Smooth muscle cell (in vitro differentiated cells): ENCODE results near the gene HIPK2. TPM values are rescaled to one million over a fixed set of nuclear protein-coding genes. Genes with fewer than 3 reads are reported as not detected.

Source experiments
- DNase-seq: peaks from one replicate; lab custom pipeline; 2025; ENCODE audit not compliant: unreplicated experiment; lab: John Stamatoyannopoulos, UW
- H2AFZ ChIP-seq: fragments of 200-600 bp; sonication (generic); 2 replicates; pipeline ENCODE4 v1.6.0; 2016; ENCODE audit warnings: antibody characterized with exemption, low read depth, mild to moderate bottlenecking
- H3F3A ChIP-seq: fragments of 200-600 bp; sonication (generic); 2 replicates; pipeline ENCODE4 v1.6.0; 2017; ENCODE audit warnings: antibody characterized with exemption, low read depth
- H3K27ac ChIP-seq: fragments of 200-600 bp; sonication (generic); 2 replicates; pipeline ENCODE4 v1.5.1; 2016; ENCODE audit warnings: low read depth, mild to moderate bottlenecking
- H3K27me3 ChIP-seq: fragments of 200-600 bp; sonication (generic); 2 replicates; pipeline ENCODE4 v1.6.1; 2016; ENCODE audit warnings: low read depth, mild to moderate bottlenecking
- H3K36me3 ChIP-seq: fragments of 200-600 bp; sonication (generic); 2 replicates; pipeline ENCODE4 v1.5.1; 2016; ENCODE audit warnings: low read depth
- H3K4me1 ChIP-seq: fragments of 200-600 bp; sonication (generic); 2 replicates; pipeline ENCODE4 v1.5.1; 2016; ENCODE audit warnings: low read depth
- H3K4me2 ChIP-seq: fragments of 200-600 bp; sonication (generic); 2 replicates; pipeline ENCODE4 v1.6.0; 2016; ENCODE audit warnings: mild to moderate bottlenecking
- H3K4me3 ChIP-seq: fragments of 200-600 bp; sonication (generic); 2 replicates; pipeline ENCODE4 v1.5.1; 2016; ENCODE audit warnings: mild to moderate bottlenecking
- H3K79me2 ChIP-seq: fragments of 200-600 bp; sonication (generic); 2 replicates; pipeline ENCODE4 v1.6.0; 2016; ENCODE audit warnings: low read depth, mild to moderate bottlenecking
- H3K9ac ChIP-seq: fragments of 200-600 bp; sonication (generic); 2 replicates; pipeline ENCODE4 v1.6.0; 2016; ENCODE audit warnings: low read depth
- H3K9me3 ChIP-seq: fragments of 200-600 bp; sonication (generic); replicated peaks from 2 replicates; pipeline ENCODE4 v1.5.1; 2016; ENCODE audit warnings: low read depth
- H4K20me1 ChIP-seq: fragments of 200-600 bp; sonication (generic); 2 replicates; pipeline ENCODE4 v1.6.0; 2016; ENCODE audit warnings: low read depth
- CTCF ChIP-seq: fragments of 200-600 bp; sonication (generic); IDR thresholded peaks from 2 replicates; pipeline ENCODE4 v1.5.1; 2017; ENCODE audit warnings: borderline replicate concordance, mild to moderate bottlenecking, antibody characterized with exemption; ENCODE audit not compliant: insufficient read depth, poor library complexity, severe bottlenecking
- WGBS: methylation state at CpG from one replicate; pipeline ENCODE4 v1.1.7; 2016; ENCODE audit warnings: low lambda C conversion rate; 5-methylcytosine and 5-hydroxymethylcytosine counted together
- polyA plus RNA-seq: library from polyadenylated mRNA; unstranded; fragments of >200 nt; fragmentation: Nextera tagmentation; extraction: Ambion mirVana; gene quantifications from 2 replicates; pipeline ENCODE4 v1.2.1, GENCODE V29; 2016
- total RNA-seq: library from RNA; depleted of rRNA; stranded (reverse); fragments of >200 nt; gene quantifications from 2 replicates; pipeline ENCODE4 v1.2.3, GENCODE V29; 2014

Gene HIPK2
- total and polyA plus RNA-seq, 2 experiments from 2014 or later: 3.0 to 11.2 TPM

GRCh38 chr7:139647814-139648390, 129.9 kb downstream of the HIPK2 start:
- H2AFZ ChIP-seq: no peak overlapping the region
- no peaks in the 10 kb centered on the region for H3K79me2 ChIP-seq
- no peaks in the 10 kb centered on the region for H3K36me3 ChIP-seq
- H3K9ac ChIP-seq: no peak overlapping the region
- peaks cover 6% of the 10 kb centered on the region for H3K4me1 ChIP-seq
- no peaks in the 10 kb centered on the region for H3K9me3 ChIP-seq
- no peaks in the 10 kb centered on the region for H3F3A ChIP-seq
- peaks cover 88% of the 10 kb centered on the region for H4K20me1 ChIP-seq
- H3K4me2 ChIP-seq: no peak overlapping the region
- TF ChIP-seq CTCF: no peak
- 85% methylated on average over 2 of the region's 2 CpGs for WGBS
- H3K27ac ChIP-seq: no peak overlapping the region
- no peak for DNase-seq
- no peaks in the 10 kb centered on the region for H3K27me3 ChIP-seq
- no peak overlapping the region for H3K4me3 ChIP-seq

DNA sequence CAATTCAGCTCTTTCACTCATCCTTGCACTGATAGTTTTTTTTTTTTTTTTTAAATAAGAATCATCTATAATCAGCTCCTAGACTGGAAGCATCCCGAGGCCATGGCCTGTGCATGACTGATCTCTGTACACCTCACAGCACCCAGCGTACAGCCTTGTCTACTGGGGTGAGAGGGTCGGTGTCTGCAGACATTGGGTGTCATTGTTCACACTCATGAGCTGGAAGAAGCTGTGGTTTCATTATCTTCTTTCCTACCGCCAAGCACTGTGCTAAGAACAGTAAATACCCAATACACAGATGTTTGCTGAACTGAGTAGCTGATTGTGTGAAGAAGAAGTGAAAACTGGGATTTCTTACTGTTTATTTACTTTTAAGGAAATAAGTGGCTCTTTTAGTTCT, 130.7 kb downstream of the HIPK2 start:
- TF ChIP-seq CTCF: no peak
- Histone ChIP-seq H3K27me3 (no peaks in the 10 kb centered on the region), H3K79me2 (no peaks in the 10 kb centered on the region), H3K4me1 (peaks cover 6% of the 10 kb centered on the region), H3K4me2 (no peak overlapping the region), H2AFZ (no peak overlapping the region), H3F3A (no peaks in the 10 kb centered on the region), H3K9ac (no peak overlapping the region), H3K9me3 (no peaks in the 10 kb centered on the region), H4K20me1 (peaks cover 90% of the 10 kb centered on the region), H3K4me3 (no peak overlapping the region), H3K36me3 (no peaks in the 10 kb centered on the region), H3K27ac (no peak overlapping the region)
- 79% methylated on average over 4 of the region's 4 CpGs for WGBS
- DNase-seq: no peak

DNA sequence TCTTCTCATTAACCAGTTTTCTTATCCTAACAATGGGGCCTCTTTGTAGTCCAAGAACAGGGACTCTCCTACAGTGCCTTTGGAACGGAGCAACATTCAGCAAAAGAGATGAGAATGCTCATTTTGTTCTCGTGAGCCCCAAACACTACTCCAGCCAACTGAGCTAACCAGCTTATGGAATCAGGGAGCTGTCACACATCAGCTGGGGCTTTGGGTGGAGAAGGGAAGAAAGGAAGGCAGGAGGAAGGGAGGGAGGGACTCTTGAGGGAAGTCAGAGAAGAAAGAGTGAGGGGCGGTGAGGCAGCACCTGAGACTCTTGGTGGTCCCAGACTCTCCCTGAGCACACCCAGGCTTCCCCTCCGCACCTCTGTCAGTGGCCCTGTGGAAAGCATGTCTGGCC, 131.2 kb downstream of the HIPK2 start:
- Histone ChIP-seq H3K9me3 (no peaks in the 10 kb centered on the region), H3K4me2 (no peak overlapping the region), H3K79me2 (no peaks in the 10 kb centered on the region), H3K27me3 (no peaks in the 10 kb centered on the region), H3K9ac (no peak overlapping the region), H4K20me1 (peaks cover 90% of the 10 kb centered on the region), H3K27ac (no peak overlapping the region), H3K36me3 (no peaks in the 10 kb centered on the region), H3K4me1 (peaks cover 6% of the 10 kb centered on the region), H3K4me3 (no peak overlapping the region), H3F3A (no peaks in the 10 kb centered on the region), H2AFZ (no peak overlapping the region)
- WGBS: 96% methylated on average over 4 of the region's 4 CpGs
- TF ChIP-seq CTCF: no peak
- DNase-seq: no peak
